Omental fat pad (tissue), 4 donors: Measurements from ENCODE around the gene NCAPG2. TPM values are rescaled to one million over a fixed set of nuclear protein-coding genes. Genes with fewer than 3 reads are reported as not detected.
A peak's percentile ranks its signal among the peaks of the same experiment; 100 is the strongest.

ENCODE experiments used
- ATAC-seq: fragments of 150-250 bp; one replicate; pipeline ENCODE4 v1.9.1; 2016; ENCODE audit warnings: mild to moderate bottlenecking, moderate library complexity; ENCODE audit not compliant: low FRiP score
- DNase-seq: peaks from one replicate; pipeline ENCODE4 v3.0.0-alpha.2; 2019; ENCODE audit warnings: low spot score
- total RNA-seq, 4 donors: library from RNA; depleted of rRNA; stranded (reverse); fragments of >200 nt; gene quantifications; one replicate each; pipeline ENCODE4 v1.1.0, GENCODE V29; 2016
- TF ChIP-seq, protein P1 (sequence below), 3 donors: fragments of 450-650 bp; IDR thresholded peaks; one replicate each; pipeline ENCODE4 v1.5.1; 2016 to 2017; ENCODE audit warnings: antibody characterized with exemption in 3 of 3, mild to moderate bottlenecking in 3 of 3, moderate library complexity in 2 of 3

NCAPG2 gene
- total RNA-seq, 4 donors from 2014 or later = 5.0 to 9.4 (median 8.7) TPM

DNA sequence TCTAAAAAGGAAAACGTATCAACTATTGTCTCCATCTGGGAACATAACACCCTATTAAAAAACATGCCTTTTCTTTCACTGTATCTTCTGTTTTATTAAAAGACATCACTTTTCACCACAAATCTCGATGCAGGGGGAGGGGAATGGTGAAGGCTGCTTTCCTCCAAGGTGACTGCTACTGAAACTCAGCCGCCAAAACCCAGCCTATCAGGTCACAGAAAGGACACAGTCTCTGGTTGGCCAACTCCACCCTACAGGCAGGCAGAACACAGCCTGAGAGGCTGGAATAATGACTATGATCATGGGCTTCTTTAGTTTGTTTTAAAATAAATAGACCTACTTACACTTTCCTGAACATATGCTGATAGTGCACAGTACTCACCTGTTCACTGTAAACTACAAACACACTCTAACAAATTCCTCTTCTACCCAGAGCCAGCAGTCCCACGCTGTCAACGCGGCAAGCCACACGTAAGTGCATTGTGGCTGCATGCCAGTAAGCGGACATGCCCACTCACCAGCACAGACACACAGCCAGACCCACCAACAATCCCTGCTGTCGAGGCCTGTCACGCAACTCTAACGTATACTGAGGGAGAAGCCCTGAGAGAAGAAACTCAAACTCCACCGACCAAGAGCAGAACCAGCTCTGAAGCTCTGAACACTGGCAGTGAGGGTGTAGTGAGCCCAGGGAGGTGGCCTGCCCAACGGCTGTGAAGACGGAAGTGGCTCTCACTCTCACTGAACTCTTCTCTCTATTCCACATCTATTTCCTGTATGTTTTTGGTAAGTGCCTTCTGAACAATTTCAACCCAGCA, 41.8 kb downstream of the NCAPG2 start:
- TF ChIP-seq, protein P1, sequence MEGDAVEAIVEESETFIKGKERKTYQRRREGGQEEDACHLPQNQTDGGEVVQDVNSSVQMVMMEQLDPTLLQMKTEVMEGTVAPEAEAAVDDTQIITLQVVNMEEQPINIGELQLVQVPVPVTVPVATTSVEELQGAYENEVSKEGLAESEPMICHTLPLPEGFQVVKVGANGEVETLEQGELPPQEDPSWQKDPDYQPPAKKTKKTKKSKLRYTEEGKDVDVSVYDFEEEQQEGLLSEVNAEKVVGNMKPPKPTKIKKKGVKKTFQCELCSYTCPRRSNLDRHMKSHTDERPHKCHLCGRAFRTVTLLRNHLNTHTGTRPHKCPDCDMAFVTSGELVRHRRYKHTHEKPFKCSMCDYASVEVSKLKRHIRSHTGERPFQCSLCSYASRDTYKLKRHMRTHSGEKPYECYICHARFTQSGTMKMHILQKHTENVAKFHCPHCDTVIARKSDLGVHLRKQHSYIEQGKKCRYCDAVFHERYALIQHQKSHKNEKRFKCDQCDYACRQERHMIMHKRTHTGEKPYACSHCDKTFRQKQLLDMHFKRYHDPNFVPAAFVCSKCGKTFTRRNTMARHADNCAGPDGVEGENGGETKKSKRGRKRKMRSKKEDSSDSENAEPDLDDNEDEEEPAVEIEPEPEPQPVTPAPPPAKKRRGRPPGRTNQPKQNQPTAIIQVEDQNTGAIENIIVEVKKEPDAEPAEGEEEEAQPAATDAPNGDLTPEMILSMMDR (IDR thresholded peaks at IDR 0.05) = no peak
- ATAC-seq = no peak
- DNase-seq = no peak

DNA sequence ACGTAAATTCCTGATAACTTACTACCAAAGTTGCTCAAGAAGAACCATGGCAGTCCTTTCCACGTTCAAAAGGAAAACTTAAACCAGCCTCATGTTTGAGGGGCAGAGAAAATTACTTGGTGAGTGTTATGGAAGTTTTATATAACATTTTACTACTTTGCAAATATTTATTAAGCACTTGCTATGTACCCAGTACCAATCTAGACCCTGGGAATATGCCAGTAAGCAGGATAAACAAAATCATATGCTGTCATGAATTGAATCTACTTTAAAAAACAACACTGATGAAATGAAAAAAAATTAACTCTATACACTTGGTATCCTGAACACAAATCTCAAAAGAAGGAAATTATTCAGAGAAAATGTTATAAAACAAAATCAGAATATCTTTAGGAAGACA, 46.1 kb downstream of the NCAPG2 start:
- DNase-seq (no peak), ATAC-seq (no peak)
- TF ChIP-seq, protein P1 (IDR thresholded peaks at IDR 0.05) = no peak

DNA sequence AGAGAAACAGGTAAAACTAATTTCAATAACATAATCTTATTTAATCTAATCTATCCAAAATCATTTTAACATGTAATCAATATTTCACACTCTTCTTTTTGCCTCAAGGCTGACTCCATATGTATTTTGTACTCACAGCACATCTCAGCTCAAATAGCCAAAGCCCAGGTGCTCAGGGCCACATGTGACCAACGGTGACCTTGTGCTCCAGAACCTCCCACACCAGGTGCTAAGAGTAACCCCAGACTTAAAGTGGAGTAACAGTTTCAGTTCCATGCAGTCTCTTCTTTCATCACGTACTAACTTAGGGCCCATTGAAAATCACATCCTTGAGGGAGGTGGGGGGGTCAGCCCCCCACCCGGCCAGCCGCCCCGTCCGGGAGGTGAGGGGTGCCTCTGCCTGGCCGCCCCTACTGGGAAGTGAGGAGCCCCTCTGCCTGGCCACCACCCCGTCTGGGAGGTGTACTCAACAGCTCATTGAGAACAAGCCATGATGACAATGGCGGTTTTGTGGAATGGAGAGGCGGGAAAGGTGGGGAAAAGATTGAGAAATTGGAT, 47.3 kb downstream of the NCAPG2 start:
- no peak for DNase-seq
- no peak for ATAC-seq

DNA sequence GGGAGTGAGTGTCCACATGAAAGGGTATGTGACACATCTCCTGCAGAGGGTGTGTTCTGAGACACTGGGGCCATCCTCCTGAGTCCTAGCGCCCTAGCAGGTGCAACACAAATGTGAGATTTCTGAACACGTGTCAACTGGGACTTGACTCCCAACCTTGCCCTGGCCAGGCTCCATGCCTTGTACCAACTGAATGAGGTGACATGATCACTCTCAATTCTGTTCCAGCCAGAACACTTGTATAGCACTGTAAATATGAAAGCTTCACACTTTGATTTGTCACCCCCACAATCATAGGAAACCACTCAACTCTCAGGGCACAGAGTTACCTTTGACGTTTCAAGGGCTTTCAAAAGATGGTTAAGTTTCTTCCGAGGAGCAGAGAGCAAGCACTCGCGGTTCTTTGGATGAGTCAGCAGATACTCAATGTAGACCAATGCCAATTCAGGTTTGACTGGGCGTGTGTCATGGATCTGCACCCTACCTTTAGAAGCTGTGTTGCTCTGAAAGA, 48.6 kb downstream of the NCAPG2 start:
- TF ChIP-seq, protein P1 (IDR thresholded peaks at IDR 0.05) = no peak
- no peak for DNase-seq
- no peak for ATAC-seq

More for the DNA sequence above, 47.3 kb downstream of the NCAPG2 start:
- TF ChIP-seq, protein P1 (IDR thresholded peaks at IDR 0.05) = no peak

DNA sequence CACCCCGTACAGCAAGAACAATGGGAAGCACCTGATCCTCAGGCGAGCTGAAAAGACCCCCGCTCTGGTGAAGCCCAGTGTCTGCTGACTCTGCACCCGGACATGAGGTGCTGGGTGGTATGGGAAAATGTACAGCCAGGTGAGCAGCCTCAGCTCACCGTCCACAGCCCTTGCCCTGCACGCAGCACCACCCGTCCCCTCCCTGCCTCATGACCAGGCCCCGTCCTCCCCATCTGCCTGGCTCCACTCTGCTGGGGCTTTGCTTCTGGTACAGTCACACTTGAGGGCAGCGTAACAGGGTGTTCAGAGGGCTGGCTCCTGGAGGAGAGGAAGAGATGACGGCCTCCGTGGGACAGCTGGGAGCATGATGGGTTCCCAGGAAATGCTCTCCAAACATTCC, 49.1 kb downstream of the NCAPG2 start:
- TF ChIP-seq, protein P1 (IDR thresholded peaks at IDR 0.05) = no peak
- ATAC-seq = no peak
- no peak for DNase-seq

DNA sequence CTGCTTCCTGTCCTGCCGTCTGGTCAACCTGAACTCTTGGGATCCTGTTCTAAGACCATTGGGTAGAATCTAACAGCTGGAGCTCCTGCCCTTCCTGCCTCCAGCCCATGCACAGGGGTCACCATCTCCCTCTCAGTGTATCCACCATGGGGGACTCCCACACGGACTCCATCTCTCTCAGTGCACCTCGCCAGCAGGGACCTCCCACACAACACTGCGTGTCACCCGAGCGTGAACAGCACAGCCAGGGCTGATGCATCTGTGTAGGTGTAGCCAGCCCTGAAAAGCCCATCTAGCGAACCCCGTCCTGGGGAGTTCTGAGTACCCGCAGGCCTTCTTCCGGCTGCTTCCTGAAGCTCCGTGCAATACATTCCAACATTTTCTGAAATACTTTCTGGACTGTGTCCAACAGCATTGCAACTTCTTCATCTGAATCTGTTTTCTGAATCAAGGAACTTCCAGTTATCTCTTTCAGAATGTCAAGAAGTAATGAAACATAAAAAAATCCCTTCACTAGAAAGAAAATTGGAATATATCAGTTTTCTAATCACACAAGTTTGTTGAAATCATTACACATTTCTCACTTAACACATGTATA, 52.5 kb downstream of the NCAPG2 start:
- no peak for DNase-seq
- TF ChIP-seq, protein P1 (IDR thresholded peaks at IDR 0.05) = no peak
- peak; percentile 34 for ATAC-seq
